NOMO-1 treated with dmso at 0.1 percent for 144 hours (cell line): Measurements from ENCODE around the gene SLC9A1.
"Not testable (repeated sequence)": the region's sequence is repeated elsewhere in the genome, so short reads cannot be mapped to it uniquely, and the experiment has no call there.

Experiments
- DNase-seq: peaks from one replicate; lab custom pipeline; 2025; ENCODE audit not compliant: unreplicated experiment; lab: John Stamatoyannopoulos, UW

SLC9A1 gene

DNA sequence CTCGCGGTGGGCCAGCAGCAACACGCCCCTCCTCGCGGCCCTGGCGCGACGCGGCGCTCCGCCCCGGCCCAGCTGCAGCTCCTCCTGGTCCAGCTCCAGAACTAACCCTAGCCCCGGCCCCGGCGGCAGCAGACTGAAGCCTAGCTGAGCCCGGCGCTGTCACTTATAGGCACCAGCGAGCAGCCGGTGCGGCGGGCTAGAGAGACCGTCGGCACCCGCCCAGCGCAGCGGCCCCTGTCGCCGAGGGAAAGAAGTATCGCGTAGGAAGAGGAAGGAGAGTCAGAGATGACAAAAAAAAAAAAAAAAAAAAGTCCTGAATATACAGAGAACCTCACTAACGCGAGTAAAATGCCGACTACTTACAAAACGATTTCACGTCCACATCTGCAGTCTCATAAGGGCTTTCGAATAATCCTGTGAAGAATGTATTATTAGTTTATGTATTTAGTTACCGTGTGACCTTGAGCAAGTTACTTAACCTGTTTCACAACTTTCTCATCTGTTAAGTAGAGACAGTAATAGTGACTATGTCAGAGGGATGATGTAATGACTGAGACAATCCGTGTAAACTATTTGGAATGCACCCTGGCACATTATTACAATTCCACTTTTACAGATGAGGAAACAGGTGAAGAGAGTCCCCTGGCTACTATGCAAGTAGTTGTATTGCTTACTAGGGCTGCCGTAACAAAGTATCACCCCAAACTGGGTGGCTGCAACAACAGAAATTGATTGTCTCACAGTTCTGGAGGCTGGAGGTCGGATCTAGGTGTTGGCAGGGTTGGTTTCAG, at the start of gene SLC9A1:
SLC9A1 (minus strand) TSS at position 135 of the 791 bp plus-strand sequence. CDS start 791 bp downstream, outside the sequence.
- peak; percentile 90 for DNase-seq

DNA sequence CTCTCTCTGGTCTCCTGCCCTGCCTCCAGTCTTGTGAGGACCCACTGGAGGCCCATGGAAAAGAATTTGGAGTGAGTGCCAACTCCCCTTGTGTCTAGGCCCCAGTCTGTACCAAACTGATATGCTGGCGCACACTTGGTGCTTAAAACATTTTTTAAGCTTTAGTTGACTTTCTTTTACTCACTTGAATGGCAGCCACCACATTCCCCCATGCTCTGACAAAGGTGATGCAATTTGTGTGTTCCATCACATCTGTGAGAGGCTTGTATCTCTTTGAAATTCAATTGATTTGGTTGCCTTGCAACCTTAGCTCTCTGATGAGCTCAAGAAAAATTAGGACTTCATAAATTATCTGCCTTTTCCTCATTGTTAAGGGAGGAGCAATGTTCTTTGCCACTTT, 49.0 kb upstream of the SLC9A1 start:
- no peak for DNase-seq

DNA sequence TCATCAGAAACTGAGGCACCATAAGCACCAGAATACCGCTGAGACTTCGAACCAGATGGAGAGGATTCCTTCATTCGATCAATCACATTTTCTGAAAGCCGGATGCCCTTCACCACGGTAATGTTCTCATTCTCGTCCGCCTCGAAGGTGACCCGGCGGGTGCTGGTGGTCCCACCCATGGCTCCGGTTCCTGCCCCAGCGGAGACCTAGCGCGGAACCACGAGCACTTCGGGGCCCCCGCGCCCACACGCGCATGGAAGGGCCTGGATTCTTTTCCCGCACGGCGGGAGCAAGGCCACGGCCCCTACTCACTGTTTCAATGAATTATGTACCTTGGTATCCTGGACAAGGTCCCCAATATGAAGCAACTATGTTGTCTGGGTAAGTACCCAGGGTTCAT, 46.4 kb upstream of the SLC9A1 start:
- no peak for DNase-seq

DNA sequence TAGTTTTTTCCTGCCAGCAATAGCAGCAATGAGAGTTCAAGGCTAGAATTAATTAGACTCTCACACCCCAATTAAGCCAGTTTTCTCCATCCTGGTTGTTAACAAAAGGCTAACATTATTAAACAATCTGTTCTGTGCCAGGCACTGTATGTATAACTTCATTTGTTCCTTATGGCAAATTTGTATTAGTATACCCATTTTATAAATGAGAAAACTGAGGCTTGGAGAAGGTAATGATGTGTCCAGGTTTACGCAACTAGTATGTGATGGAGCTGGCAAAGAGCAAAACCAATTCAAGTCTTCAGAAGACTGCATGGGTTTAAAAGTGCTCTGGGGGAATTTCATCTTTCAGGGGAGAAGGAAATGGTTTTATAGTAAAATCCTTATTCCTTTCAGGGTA, 38.3 kb upstream of the SLC9A1 start:
- DNase-seq = no peak

DNA sequence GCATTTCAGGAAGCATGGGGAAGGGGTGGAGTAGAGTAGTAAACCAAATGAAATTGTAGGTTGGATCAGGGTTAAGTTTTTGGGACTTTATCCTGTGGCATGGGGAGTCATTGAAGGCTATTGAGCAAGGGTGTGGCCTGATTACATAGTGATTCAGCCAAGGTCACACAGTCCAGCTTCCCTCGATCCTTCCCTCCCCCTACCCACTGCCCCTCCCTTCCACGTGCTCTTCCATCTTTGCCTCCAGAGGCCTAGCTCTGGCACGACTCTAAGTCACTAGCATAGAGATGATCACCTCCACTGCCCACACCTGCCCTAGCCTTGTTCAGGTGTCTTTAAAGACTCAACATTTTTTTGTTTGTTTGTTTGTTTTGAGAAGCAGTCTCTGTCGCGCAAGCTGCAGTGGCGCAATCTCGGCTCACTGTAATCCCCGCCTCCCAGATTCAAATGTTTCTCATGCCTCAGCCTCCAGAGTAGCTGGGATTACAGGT, 37.2 kb upstream of the SLC9A1 start:
- DNase-seq = no peak

DNA sequence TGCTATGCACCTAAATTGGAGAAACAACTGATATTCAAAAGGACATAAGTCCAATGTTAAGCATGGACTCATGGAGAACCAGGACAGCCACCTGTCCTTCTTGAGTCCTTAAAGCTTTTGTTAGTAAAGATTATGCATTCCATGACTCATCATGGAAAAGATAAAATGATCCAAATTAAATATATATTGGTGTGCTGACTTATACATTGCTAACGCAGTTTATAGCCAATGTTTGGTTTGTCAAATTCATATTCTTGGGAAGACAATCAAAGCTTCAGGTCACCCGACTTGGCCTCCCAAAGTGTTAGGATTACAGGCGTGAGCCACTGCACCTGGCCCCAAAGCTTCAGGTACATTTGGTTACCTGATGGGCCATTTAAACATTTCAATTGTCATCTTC, 29.7 kb upstream of the SLC9A1 start:
- DNase-seq = not testable (repeated sequence)

DNA sequence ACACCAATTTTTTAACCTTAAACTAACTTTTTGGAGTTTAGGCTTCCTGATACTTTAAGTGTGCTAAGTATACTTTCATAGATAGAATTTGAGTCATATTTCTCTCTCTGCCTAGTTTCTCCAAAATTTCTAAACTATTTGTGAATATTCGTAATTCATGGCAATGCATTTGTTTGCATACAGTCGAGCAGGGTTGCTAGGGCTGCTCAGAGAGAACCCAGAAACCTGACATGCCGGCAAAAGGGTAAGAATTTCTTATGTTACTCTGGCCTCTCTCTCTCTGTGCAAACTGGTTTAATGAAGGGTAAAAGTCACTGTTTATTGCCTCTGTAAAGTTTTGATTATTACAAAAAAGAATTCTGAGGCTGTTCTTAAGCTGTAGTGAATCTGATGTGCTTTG, 25.1 kb upstream of the SLC9A1 start:
- no peak for DNase-seq

DNA sequence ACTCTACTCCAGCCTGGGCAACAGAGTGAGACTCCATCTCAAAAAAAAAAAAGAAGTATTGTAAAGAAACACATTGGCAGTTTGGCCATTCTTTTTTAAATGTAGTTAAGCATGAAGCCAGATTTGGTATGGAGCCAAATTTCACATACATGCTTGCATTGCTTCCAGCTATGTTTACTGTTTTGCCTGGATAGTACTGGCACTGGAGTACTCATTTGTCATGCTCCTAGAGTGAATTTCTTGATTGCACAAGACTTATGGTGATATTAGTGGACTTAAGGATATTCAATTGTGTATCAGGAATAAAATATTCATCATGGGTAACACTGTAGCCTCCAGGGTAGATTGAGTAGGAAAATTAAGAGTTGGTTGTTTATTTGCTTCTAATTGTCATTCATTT, 24.5 kb upstream of the SLC9A1 start:
- DNase-seq = no peak

DNA sequence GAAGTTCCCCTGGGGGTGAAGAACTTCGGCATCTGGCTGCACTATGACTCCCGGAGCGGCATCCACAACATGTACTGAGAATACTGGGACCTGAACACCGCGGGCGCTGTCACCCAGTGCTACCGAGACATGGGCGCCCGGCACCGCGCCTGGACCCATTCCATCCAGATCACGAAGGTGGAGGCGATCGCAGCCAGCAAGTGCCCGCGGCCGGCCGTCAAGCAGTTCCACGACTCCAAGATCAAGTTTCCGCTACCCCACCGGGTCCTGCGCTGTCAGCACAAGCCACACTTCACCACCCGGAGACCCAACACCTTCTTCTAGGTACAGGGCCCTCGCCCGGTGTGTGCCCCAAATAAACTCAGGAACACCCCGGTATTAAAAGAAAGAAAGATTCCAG, 22.0 kb upstream of the SLC9A1 start:
- DNase-seq = no peak

DNA sequence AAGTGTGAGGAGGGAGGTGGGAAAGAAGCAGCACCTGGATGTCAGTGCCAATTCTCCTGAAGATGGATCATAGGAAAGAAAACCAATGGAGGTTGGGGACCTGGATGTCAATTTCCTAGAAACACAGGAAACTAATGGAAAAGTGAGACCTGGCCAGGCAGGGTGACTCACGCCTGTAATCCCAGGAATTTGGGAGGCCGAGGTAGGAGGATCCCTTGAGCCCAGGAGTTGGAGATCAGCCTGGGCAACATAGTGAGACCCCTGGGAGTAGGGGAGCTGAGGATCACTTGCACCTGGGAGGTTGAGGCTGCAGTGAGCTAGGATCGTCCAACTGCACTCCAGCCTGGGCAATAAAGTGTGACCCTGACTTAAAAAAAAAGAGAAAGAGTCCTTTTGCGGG, 21.4 kb upstream of the SLC9A1 start:
- no peak for DNase-seq

DNA sequence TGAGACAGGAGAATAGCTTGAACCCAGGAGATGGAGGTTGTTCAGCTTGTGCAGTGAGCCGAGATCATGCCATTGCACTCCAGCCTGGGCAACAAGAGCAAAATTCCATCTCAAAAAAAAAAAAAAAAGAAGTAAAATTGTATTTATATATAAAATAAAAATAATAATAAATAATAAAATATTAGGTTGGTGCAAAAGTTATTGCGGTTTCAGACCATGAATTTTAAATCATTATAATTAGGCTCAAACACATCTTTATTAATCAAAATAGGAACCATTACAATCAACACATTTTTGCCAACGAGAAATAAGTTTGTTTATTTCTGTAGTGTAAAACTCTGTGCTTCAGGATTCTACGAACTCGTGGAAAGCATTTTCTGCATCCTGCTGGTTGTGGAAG, 18.1 kb upstream of the SLC9A1 start:
- DNase-seq = not testable (repeated sequence)

DNA sequence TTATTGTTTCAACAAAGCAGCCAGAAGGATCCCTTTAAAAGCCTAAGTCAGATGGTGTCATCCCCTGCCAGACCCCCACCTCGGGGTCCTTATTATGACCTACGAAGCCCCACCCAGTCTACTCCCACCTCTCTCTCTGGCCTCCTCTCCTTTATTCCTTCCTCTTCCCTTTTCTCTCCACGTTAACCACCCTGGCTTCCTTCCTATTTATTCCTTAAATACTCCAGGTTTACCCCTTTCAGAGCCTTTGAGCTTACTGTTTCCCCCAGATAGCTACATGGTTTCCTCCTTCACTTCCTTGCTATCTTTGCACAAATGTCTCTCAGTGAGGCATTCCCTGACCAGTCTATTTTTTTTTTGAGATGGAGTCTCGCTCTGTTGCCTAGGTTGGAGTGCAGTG, 12.0 kb upstream of the SLC9A1 start:
- DNase-seq = no peak

DNA sequence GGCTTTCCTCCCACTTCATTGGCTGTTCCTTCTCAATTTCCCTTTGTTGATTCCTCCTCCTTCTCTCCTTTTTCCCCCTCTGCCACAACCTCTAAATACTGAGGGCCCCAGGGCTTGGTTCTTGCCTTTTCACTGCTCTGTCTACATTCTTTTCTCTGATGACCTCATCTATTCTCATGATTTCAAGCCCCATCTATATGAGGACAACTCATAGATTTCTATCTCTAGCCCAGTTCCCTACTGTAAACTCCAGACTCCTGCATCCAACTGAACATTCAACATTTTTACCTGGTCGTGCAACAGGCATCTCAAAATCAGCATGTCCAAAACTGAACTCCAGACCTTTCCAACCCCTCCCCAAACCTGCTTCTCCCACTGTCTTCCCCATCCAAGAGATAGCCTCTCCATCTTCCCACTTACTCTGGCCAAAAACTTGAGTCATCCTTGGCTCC, 11.5 kb upstream of the SLC9A1 start:
- no peak for DNase-seq

DNA sequence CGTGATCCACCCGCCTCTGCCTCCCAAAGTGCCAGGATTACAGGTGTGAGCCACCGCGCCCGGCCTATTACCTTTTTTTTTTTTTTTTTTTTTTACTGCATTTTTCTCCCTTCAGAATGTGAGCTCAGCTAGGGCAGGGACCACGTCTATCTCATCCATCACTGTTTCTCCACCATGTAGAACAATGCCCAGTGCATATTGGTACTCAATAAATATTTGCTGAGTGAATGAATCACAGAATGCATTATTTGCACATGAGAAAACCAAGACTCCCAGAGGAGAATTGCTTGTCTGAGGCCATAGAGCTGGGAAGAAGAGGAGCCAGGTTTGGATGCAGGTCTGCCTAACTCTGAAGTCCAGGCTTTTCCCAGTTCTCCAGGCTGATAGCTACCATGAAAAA, 8.2 kb upstream of the SLC9A1 start:
- no peak for DNase-seq

DNA sequence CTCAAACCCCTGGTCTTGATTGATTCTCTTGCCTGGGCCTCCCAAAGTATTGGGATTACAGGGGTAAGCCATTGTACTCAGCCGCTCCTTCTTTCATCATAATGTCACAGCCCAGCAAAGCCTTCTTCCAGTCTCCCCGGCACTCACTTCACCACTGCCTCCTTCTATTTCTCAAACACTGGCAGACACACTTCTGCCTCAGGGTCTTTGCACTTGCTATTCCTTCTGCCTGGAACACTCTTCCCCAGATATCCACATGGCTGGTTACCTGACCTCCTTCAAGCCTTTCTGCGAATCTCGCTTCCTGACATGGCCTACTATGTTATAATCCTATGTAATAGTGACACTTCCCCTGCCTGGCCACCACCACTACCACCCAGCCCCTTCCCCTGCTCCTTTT, 7.2 kb upstream of the SLC9A1 start:
- DNase-seq = no peak

DNA sequence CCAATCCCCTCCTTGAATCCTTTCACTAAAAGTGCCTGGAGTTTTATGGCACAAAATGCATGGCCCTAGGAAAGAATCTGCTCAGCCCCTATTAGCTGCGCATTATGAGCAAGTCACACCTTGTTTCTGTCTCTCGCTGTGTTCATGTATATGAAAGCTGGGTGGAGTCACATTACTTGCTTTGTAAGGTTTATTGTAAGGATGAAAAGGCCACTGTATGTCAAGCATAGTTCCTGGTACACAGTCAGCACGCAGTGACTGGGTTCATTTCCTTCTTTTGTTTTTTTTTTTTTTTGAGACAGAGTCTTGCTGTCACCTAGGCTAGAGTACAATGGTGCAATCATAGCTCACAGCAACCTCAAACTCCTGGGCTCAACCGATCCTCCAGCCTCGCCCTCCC, 6.7 kb upstream of the SLC9A1 start:
- DNase-seq = peak; percentile 36

DNA sequence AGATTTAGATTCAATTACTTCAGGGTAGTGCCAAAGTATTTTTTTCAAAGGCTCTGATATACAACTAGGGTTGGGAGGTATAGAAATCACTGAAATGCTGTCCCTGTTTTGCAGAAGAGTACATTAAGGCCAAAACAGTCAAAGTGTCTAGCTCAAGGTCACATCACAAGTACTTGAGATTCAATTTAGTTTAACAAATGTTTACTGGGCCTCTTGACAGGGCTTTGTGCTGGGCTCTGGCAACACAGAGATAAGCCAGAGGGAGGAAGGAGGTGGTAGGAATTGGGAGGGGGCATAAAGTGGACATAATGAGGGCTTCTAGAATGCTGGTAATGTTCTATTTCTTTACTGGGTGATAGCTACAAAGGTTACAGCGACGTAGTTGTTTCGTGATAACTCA, 2.3 kb upstream of the SLC9A1 start:
- DNase-seq = no peak

DNA sequence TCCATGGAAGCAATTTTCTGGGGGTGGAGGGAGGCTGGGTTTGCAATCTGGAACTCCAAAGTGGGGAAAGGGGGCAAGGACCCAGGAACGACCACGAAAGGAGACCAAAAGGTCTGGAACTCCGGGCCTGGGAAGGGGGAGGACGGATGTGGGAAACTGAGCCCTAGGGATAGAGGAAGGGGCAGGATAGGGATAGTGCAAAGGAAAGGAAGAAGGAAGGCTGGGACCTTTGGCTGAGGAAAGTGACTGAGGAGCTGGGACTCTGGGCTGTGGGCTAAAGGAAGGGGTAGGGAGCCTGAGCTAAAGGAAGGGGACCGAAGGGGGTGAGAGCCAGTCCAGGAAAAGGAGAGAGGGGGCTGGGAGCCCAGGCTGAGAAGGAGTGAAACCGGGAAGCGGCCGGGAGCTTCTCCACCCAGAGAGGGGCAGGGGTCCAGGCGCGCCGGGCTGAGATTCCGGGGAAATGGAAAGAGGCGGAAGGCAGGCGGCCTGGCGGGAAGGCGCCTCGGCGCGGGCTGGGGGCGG, 395 bp downstream of the SLC9A1 start:
- DNase-seq = no peak

DNA sequence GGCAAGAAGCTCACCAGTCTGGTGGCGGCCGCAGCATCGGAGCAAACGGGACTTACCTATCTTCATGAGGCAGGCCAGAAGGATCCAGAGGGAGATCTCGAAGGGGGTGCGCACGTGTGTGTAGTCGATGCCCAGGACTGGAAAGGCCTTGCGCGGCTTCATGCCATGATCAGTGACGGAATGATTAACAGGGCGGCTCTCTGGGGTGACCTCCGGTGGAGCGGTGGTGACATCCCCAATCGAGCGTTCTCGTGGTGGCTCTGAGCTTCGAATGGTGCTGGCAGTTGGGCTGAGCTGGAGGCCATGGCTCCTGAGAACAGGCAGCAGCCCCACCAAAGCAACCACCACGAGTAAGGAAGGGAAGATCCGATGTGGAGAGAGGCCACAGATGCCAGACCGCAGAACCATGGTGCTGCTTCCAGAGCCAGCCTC, 982 bp downstream of the SLC9A1 start:
- peak; percentile 0 for DNase-seq

DNA sequence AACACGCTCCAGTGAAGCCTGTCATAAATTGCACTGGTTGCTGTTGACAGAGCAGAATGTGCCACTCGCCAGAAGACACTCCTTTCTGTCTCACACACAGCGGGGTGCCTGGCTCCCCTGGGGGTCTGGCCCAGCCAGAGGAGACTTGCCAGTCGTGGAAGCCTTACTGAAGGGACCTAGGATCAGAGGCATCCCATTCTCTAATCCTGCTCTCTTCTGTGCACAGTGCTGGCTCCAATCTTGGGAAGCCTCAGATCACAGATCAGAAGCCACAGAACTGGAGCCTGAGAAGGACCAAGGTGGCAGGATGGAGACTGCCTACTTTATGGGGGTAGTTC, 1.4 kb downstream of the SLC9A1 start:
- DNase-seq = no peak

DNA sequence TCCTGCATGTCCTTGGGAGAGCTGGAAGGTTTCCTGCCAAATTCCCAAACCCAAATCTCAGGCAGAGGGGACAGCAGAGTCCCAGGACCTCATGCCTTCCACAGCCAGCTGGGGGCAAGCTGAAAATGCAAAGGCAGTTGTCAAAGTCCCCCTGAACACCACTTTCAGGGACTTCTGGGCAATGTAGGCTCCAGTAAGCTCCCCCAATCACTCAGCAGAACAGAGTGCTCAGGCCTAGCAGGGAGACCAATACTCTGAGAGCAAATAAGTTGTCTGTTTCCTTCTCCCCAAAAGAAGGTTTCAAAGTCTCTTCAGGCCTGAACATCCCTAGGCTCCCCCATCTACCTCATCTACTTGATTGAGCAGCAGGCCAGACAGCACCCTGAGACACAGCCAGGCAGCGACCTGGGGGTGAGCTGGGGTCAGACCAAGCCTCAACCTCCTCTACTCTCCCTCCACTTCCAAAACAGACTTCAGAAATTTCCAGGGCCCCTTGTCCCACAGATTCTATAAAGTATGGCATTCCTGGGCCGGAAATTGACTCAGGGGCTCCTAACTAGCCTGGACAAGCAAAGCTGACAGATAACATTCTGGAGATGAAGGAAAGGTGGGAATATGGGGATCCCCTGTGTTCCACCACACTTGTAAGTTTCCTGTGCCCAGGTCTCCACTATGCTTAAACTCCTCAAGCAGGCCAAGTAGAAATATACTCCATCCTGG, 1.9 kb downstream of the SLC9A1 start:
- no peak for DNase-seq
